Suprapubic skin (tissue), 4 donors: Measurements from ENCODE around the gene PDE4D.

Experiments used
- EP300 ChIP-seq: sonication (generic); formaldehyde crosslinking; IDR thresholded peaks from one replicate; pipeline ENCODE4 v1.6.1; 2017; ENCODE audit warnings: antibody characterized with exemption
- POLR2A ChIP-seq, 2 donors: fragments of 450-650 bp; IDR thresholded peaks; one replicate each; pipeline ENCODE4 v1.6.1; 2017; ENCODE audit warnings: antibody characterized with exemption in 2 of 2, mild to moderate bottlenecking in 2 of 2, moderate library complexity in 2 of 2
- POLR2AphosphoS5 ChIP-seq, 3 donors: sonication (generic); formaldehyde crosslinking; IDR thresholded peaks; one replicate each; pipeline ENCODE4 v1.6.1; 2017; ENCODE audit warnings: antibody characterized with exemption in 3 of 3
- TF ChIP-seq, protein P1 (sequence below), 2 donors: fragments of 200-600 bp in 1 of 2; fragments of 450-650 bp in 1 of 2; sonication (generic) in 1 of 2; IDR thresholded peaks; one replicate each; pipeline ENCODE4 v1.5.1; 2016 to 2019; ENCODE audit warnings: antibody characterized with exemption in 2 of 2, mild to moderate bottlenecking in 1 of 2, moderate library complexity in 1 of 2

DNA sequence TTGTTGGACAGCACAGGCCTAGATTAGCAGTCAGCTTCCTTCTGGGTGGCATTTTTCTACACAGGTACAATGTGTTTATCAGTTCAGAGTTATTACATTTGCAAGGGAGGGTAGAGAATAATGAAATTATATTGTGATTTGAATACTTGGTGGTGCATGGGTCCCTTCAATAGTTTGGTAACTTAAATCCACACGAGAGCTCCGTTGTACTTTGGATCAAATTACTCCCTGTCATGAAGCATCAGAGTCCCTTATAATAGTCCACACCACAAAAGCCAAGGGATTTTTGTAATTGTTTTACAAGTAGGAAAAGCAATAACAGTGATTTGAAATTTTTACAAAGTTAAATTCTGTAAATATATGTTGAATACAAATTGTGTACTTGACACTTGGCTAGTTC, 552.4 kb downstream of the PDE4D start:
- TF ChIP-seq, protein P1, sequence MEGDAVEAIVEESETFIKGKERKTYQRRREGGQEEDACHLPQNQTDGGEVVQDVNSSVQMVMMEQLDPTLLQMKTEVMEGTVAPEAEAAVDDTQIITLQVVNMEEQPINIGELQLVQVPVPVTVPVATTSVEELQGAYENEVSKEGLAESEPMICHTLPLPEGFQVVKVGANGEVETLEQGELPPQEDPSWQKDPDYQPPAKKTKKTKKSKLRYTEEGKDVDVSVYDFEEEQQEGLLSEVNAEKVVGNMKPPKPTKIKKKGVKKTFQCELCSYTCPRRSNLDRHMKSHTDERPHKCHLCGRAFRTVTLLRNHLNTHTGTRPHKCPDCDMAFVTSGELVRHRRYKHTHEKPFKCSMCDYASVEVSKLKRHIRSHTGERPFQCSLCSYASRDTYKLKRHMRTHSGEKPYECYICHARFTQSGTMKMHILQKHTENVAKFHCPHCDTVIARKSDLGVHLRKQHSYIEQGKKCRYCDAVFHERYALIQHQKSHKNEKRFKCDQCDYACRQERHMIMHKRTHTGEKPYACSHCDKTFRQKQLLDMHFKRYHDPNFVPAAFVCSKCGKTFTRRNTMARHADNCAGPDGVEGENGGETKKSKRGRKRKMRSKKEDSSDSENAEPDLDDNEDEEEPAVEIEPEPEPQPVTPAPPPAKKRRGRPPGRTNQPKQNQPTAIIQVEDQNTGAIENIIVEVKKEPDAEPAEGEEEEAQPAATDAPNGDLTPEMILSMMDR (IDR thresholded peaks at IDR 0.05), result no peak
- TF ChIP-seq POLR2A (IDR thresholded peaks at IDR 0.05) (no peak), POLR2AphosphoS5 (IDR thresholded peaks at IDR 0.05) (no peak), EP300 (no peak)
